Keratinocyte (primary cell): ENCODE measurements around the gene TDRD10. TPM values are rescaled to one million over a fixed set of nuclear protein-coding genes. Genes with fewer than 3 reads are reported as not detected.
A peak's percentile ranks its signal among the peaks of the same experiment; 100 is the strongest.

Experiments used
- DNase-seq: peaks from one replicate; pipeline ENCODE4 v3.0.0-alpha.2; 2011; ENCODE audit warnings: low read depth, missing footprints, low spot score
- FAIRE-seq: peaks from 2 replicates; lab custom pipeline; 2011; peaks lifted over from hg19 to GRCh38; lab: Jason Lieb, UNC
- H2AFZ ChIP-seq: 2 replicates; pipeline ENCODE4 v1.6.0; 2012; ENCODE audit warnings: low read length, control low read depth, inconsistent platforms; ENCODE audit not compliant: control insufficient read depth
- H3K27ac ChIP-seq: 2 replicates; pipeline ENCODE4 v1.5.1; 2011; ENCODE audit warnings: low read length; ENCODE audit not compliant: control insufficient read depth, insufficient read depth
- H3K27me3 ChIP-seq: 3 replicates; pipeline ENCODE4 v1.6.0; 2011; ENCODE audit warnings: low read length; ENCODE audit not compliant: control insufficient read depth, insufficient read depth; ENCODE audit errors: extremely low read depth
- H3K36me3 ChIP-seq, 2 experiments: 2 replicates in 1 of 2; 3 replicates in 1 of 2; pipeline ENCODE4 v1.5.1; 2011; ENCODE audit warnings: low read length in 2 of 2, mild to moderate bottlenecking in 1 of 2; ENCODE audit not compliant: control insufficient read depth in 2 of 2, insufficient read depth in 2 of 2; ENCODE audit errors: extremely low read depth in 1 of 2
- H3K4me1 ChIP-seq: 3 replicates; pipeline ENCODE4 v1.5.1; 2011; ENCODE audit warnings: low read length; ENCODE audit not compliant: control insufficient read depth, insufficient read depth; ENCODE audit errors: extremely low read depth
- H3K4me2 ChIP-seq: 3 replicates; pipeline ENCODE4 v1.6.0; 2011; ENCODE audit warnings: low read depth, low read length; ENCODE audit not compliant: control insufficient read depth, insufficient read depth; ENCODE audit errors: extremely low read depth
- H3K4me3 ChIP-seq, 3 experiments: fragments of 200-600 bp in 1 of 3; sonication (generic) in 1 of 3; 2 replicates in 2 of 3; 3 replicates in 1 of 3; pipeline ENCODE4 v1.5.1; 2011 to 2016; ENCODE audit warnings: low read length in 3 of 3, mild to moderate bottlenecking in 3 of 3, control low read depth in 2 of 3, inconsistent platforms in 1 of 3, low read depth in 1 of 3, mixed read lengths in 1 of 3, mixed run types in 1 of 3, moderate library complexity in 1 of 3; ENCODE audit not compliant: control insufficient read depth in 2 of 3, insufficient read depth in 2 of 3; ENCODE audit errors: extremely low read depth in 1 of 3
- H3K79me2 ChIP-seq: 2 replicates; pipeline ENCODE4 v1.6.0; 2012; ENCODE audit warnings: low read length; ENCODE audit not compliant: control insufficient read depth, insufficient read depth
- H3K9ac ChIP-seq: 3 replicates; pipeline ENCODE4 v1.6.0; 2011; ENCODE audit warnings: low read length; ENCODE audit not compliant: control insufficient read depth, insufficient read depth; ENCODE audit errors: extremely low read depth
- H3K9me1 ChIP-seq: 3 replicates; pipeline ENCODE4 v1.6.0; 2011; ENCODE audit warnings: low read length; ENCODE audit not compliant: control insufficient read depth, insufficient read depth; ENCODE audit errors: extremely low read depth
- H3K9me3 ChIP-seq: 2 replicates; pipeline ENCODE4 v1.5.1; 2012; ENCODE audit warnings: low read depth, low read length; ENCODE audit not compliant: control insufficient read depth
- H4K20me1 ChIP-seq: 3 replicates; pipeline ENCODE4 v1.6.0; 2011; ENCODE audit warnings: low read length; ENCODE audit not compliant: control insufficient read depth, insufficient read depth; ENCODE audit errors: extremely low read depth
- EZH2 ChIP-seq: IDR thresholded peaks from one replicate; pipeline ENCODE4 v1.6.1; 2012; ENCODE audit warnings: inconsistent platforms, mild to moderate bottlenecking, low read length, moderate library complexity
- dilution Hi-C: fragments of 300-500 bp; cut with MboI; formaldehyde crosslinking; loops from one replicate; pipeline ENCODE4 v1.7.0; 2020; ENCODE audit warnings: low sequenced_read_pairs; ENCODE audit not compliant: extremely low pct_ligation_motif_present
- polyA plus RNA-seq, 5 experiments: library from polyadenylated mRNA; depleted of rRNA in 3 of 5; stranded (reverse) in 3 of 5; stranded (forward) in 1 of 5; unstranded in 1 of 5; fragments of >200 nt; gene quantifications; 1 replicate in 1 of 5; 2 replicates in 3 of 5; 3 replicates in 1 of 5; pipeline versions ENCODE4 v1.2.1 to v1.2.3, GENCODE V29; 2011 to 2012; ENCODE audit warnings: missing spikeins in 2 of 5, low read depth in 1 of 5, low replicate concordance in 1 of 5
- TF ChIP-seq, protein P1 (sequence below), 3 experiments: IDR thresholded peaks in 1 of 3; conservative IDR thresholded peaks in 1 of 3; optimal IDR thresholded peaks in 1 of 3; 2 replicates in 2 of 3; 3 replicates in 1 of 3; pipeline versions ENCODE3 to v1.5.1; 2011; ENCODE audit warnings: low read length in 3 of 3, mild to moderate bottlenecking in 3 of 3, moderate library complexity in 2 of 3, control low read depth in 1 of 3, inconsistent platforms in 1 of 3; ENCODE audit not compliant: insufficient read depth in 2 of 3; ENCODE audit errors: extremely low read depth in 1 of 3

The TDRD10 gene
- polyA plus RNA-seq, 1 donor (not counting 4 experiments of a cell fraction or from before 2014, with no cell fraction given), result not detected

GRCh38 chr1:154546264-154547063, 44.4 kb downstream of the TDRD10 start:
- peaks cover 20 to 29% of the 10 kb centered on the region in 2 experiments for H3K36me3 ChIP-seq
- peaks cover 2% of the 10 kb centered on the region for H3K9me1 ChIP-seq
- DNase-seq (no peak), FAIRE-seq (no peak)
- H3K27ac ChIP-seq, result no peak overlapping the region
- H3K4me1 ChIP-seq, result peaks cover 13% of the 10 kb centered on the region
- no peak overlapping the region for H3K9ac ChIP-seq
- peak overlapping the region; percentile 48 for H2AFZ ChIP-seq
- TF ChIP-seq EZH2, result no peak
- TF ChIP-seq, protein P1, sequence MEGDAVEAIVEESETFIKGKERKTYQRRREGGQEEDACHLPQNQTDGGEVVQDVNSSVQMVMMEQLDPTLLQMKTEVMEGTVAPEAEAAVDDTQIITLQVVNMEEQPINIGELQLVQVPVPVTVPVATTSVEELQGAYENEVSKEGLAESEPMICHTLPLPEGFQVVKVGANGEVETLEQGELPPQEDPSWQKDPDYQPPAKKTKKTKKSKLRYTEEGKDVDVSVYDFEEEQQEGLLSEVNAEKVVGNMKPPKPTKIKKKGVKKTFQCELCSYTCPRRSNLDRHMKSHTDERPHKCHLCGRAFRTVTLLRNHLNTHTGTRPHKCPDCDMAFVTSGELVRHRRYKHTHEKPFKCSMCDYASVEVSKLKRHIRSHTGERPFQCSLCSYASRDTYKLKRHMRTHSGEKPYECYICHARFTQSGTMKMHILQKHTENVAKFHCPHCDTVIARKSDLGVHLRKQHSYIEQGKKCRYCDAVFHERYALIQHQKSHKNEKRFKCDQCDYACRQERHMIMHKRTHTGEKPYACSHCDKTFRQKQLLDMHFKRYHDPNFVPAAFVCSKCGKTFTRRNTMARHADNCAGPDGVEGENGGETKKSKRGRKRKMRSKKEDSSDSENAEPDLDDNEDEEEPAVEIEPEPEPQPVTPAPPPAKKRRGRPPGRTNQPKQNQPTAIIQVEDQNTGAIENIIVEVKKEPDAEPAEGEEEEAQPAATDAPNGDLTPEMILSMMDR (optimal IDR thresholded peaks at IDR 0.05 in 1 of 3, IDR thresholded peaks at IDR 0.05 in 1 of 3, conservative IDR thresholded peaks at IDR 0.05 in 1 of 3; ENCODE audit: extremely low read depth in 1 of 3, insufficient read depth in 2 of 3, low read length in 3 of 3), result peak; percentile 76 to 87 (median 79)
- no peak overlapping the region for H3K4me3 ChIP-seq
- H3K4me2 ChIP-seq, result peak overlapping the region; percentile 2
- H3K9me3 ChIP-seq, result no peaks in the 10 kb centered on the region
- H4K20me1 ChIP-seq, result no peaks in the 10 kb centered on the region
- dilution Hi-C loops, result no loop called here
- H3K79me2 ChIP-seq, result no peaks in the 10 kb centered on the region
- peaks cover 8% of the 10 kb centered on the region for H3K27me3 ChIP-seq

DNA sequence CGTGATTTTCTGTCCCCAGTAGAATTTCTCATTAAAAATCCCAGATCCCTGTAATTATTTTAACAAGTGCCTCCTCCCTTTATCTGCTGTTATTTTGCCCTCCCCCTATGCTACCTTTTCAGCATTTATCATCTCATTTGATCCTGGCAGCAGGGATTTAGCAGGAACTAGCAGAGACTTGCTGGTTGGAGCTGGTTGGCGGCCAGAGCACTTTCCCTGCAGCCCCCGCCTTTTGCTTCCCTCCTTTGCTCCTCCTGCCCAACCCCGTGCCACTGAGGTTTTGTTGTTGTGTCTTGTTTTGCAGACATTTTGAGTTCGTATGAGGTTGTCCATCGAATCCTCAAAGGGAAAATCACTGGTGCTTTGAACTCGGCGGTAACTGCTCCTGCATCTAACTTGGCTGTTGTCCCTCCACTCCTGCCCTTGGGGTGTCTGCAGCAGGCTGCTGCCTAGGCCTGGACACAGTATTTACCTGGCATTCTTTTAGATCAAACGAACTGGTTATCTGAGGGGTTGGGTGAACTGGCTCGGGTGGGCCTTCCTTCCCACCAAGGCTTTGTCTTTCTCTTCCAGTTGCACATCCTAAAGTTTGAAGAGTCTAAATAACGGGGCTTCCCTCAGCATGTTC, 45.2 kb downstream of the TDRD10 start:
- Histone ChIP-seq H3K36me3 (peaks cover 26 to 36% of the 10 kb centered on the region in 2 experiments), H3K9ac (no peak overlapping the region), H3K4me1 (peaks cover 13% of the 10 kb centered on the region), H3K79me2 (no peaks in the 10 kb centered on the region), H3K4me3 (no peak overlapping the region), H3K9me3 (no peaks in the 10 kb centered on the region), H2AFZ (no peak overlapping the region), H4K20me1 (no peaks in the 10 kb centered on the region), H3K27me3 (peaks cover 6% of the 10 kb centered on the region), H3K4me2 (peak overlapping the region; percentile 2), H3K9me1 (peaks cover 2% of the 10 kb centered on the region), H3K27ac (no peak overlapping the region)
- FAIRE-seq, result peak; percentile 57
- dilution Hi-C loops, result no loop called here
- DNase-seq, result no peak
- TF ChIP-seq EZH2, result no peak
- TF ChIP-seq, protein P1 (optimal IDR thresholded peaks at IDR 0.05 in 1 of 3, IDR thresholded peaks at IDR 0.05 in 1 of 3, conservative IDR thresholded peaks at IDR 0.05 in 1 of 3; ENCODE audit: extremely low read depth in 1 of 3, insufficient read depth in 2 of 3, low read length in 3 of 3), result no peak
